ENCODE results near the gene SLC2A4RG. TPM values are rescaled to one million over a fixed set of nuclear protein-coding genes. Genes with fewer than 3 reads are reported as not detected.

Gene SLC2A4RG
- total and polyA plus RNA-seq, 2 of the 4 experiments (the other 2 are of a cell fraction), result 5.0 to 50.3 TPM

DNA sequence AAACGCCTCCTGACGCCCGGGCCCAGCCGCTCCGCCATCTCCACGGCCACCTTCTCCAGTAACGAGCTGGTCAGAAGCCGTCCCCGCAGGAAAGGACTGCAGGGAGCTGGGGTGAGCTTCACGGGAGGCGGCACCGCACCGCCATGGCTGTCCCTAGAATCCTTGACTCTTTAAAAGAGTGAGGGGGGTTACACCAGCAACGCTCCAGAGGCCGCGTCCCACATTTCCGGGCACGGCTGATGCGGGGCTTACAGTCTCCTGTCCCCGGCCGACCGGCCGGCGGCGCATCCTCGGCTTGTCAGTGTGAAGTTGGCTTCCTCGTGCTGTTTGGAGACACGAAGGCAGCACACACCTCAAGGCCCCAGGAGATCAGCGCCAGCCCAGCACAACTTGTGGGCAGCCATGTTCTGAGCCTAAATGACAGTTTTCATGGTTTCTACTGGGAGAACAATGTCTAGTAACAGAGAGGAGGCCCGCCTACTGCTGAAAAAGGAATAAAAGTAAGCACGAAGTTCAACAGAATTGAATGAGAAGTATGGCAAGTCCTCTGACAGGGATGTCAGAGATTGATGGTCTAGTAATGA, 30.4 kb downstream of the SLC2A4RG start:
- WGBS, 2 experiments (ENCODE audit: extremely low coverage in 2 of 2, insufficient read length in 1 of 2), result 93% methylated on average over 9 of the region's 31 CpGs; no CpG with 5 or more reads in 1 of the 2 experiments
- H2BK5ac ChIP-seq (ENCODE audit: low read depth, low read length, poor library complexity, severe bottlenecking), result no peak overlapping the region
- H3K4ac ChIP-seq (ENCODE audit: low read depth, low read length), result no peak overlapping the region
- H3K4me1 ChIP-seq (ENCODE audit: control insufficient read depth, insufficient read depth, low read length), result peaks cover 7% of the 10 kb centered on the region
- DNase-seq, result no peak
- H3K4me3 ChIP-seq (ENCODE audit: insufficient read depth, low read depth, low read length), result no peak overlapping the region
- no peak overlapping the region for H2AFZ ChIP-seq (replicated peaks; ENCODE audit: low read length, poor library complexity)
- peak overlapping the region; percentile 78 for H2AK9ac ChIP-seq (replicated peaks; ENCODE audit: low read depth, low read length, poor library complexity)
- no peak for ATAC-seq (ENCODE audit: low read depth)
- H4K5ac ChIP-seq (ENCODE audit: low read depth, low read length), result no peak overlapping the region
- no peaks in the 10 kb centered on the region for H3K9me3 ChIP-seq (ENCODE audit: control insufficient read depth, insufficient read depth, low read length)
- H2BK20ac ChIP-seq (ENCODE audit: low read depth, low read length), result no peak overlapping the region
- no peak overlapping the region for H2AK5ac ChIP-seq (ENCODE audit: low read depth, low read length)
- H3K9me1 ChIP-seq (ENCODE audit: insufficient read depth, low read length), result peaks cover under 1% of the 10 kb centered on the region; the same call in 1 of the 2 replicates
- H3K36me3 ChIP-seq (ENCODE audit: control insufficient read depth, insufficient read depth, low read length), result peaks cover 27% of the 10 kb centered on the region; the same call in 1 of the 2 replicates
- H3K56ac ChIP-seq (ENCODE audit: extremely low read depth, insufficient read depth, low read length), result no peak overlapping the region
- TF ChIP-seq, protein P1, sequence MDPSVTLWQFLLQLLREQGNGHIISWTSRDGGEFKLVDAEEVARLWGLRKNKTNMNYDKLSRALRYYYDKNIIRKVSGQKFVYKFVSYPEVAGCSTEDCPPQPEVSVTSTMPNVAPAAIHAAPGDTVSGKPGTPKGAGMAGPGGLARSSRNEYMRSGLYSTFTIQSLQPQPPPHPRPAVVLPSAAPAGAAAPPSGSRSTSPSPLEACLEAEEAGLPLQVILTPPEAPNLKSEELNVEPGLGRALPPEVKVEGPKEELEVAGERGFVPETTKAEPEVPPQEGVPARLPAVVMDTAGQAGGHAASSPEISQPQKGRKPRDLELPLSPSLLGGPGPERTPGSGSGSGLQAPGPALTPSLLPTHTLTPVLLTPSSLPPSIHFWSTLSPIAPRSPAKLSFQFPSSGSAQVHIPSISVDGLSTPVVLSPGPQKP (IDR thresholded peaks at IDR 0.05; ENCODE audit: borderline replicate concordance, low read depth, low read length), result no peak
- TF ChIP-seq FOS (IDR thresholded peaks at IDR 0.05; ENCODE audit: low read depth, low read length) (no peak), MAZ (IDR thresholded peaks at IDR 0.05; ENCODE audit: borderline replicate concordance, low read depth, low read length) (no peak), BHLHE40 (IDR thresholded peaks at IDR 0.05; ENCODE audit: low read depth, low read length) (no peak), CHD1 (IDR thresholded peaks at IDR 0.05; ENCODE audit: low read depth, low read length) (no peak)
- TF ChIP-seq, protein P2, sequence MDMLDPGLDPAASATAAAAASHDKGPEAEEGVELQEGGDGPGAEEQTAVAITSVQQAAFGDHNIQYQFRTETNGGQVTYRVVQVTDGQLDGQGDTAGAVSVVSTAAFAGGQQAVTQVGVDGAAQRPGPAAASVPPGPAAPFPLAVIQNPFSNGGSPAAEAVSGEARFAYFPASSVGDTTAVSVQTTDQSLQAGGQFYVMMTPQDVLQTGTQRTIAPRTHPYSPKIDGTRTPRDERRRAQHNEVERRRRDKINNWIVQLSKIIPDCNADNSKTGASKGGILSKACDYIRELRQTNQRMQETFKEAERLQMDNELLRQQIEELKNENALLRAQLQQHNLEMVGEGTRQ (IDR thresholded peaks at IDR 0.05; ENCODE audit: low read depth, low read length), result no peak
- peaks cover 9 to 39% of the 10 kb centered on the region in 2 experiments; a peak in 3 of 4 replicates for H3K79me1 ChIP-seq (ENCODE audit: low read depth in 1 of 2, low read length in 2 of 2)
- H3K4me2 ChIP-seq (ENCODE audit: low read depth, low read length), result no peak overlapping the region
- no peak overlapping the region for H3K14ac ChIP-seq (replicated peaks; ENCODE audit: low read depth, low read length)
- H4K8ac ChIP-seq (ENCODE audit: low read depth in 2 of 2, low read length in 2 of 2), result no peak overlapping the region
- dilution Hi-C loops (cut with HindIII; ENCODE audit: low sequenced_read_pairs, unreplicated experiment), result no loop called here
- POLR2A ChIA-PET (ENCODE audit: unreplicated experiment), result no interaction called here
- H4K20me1 ChIP-seq (ENCODE audit: insufficient read depth, low read length), result no peaks in the 10 kb centered on the region; the same call in 1 of the 2 replicates
- no TSS peak for BruUV-seq (replicated peaks)
- H3K18ac ChIP-seq (ENCODE audit: low read depth, low read length), result no peak overlapping the region
- H3K23ac ChIP-seq (ENCODE audit: low read depth, low read length), result no peak overlapping the region
- CTCF ChIA-PET, result no interaction called here
- no peak overlapping the region for H4K91ac ChIP-seq (ENCODE audit: insufficient read depth, low read depth, low read length)
- H3K27ac ChIP-seq (ENCODE audit: insufficient read depth, low read length), result no peak overlapping the region
- H3K27me3 ChIP-seq (ENCODE audit: control insufficient read depth, insufficient read depth, low read length), result no peaks in the 10 kb centered on the region
- H3K9ac ChIP-seq (ENCODE audit: low read depth, low read length), result no peak overlapping the region
- H2BK120ac ChIP-seq (ENCODE audit: low read depth, low read length), result no peak overlapping the region
- H2BK15ac ChIP-seq (ENCODE audit: low read depth, low read length), result no peak overlapping the region
- intact Hi-C loops (cut with micrococcal nuclease), result no loop called here
- in situ Hi-C loops (cut with MboI; ENCODE audit: low sequenced_read_pairs), result no loop called here

Data from IMR-90 (cell line).